H9 (cell line): ENCODE results near the gene IL11RA. TPM values are rescaled to one million over a fixed set of nuclear protein-coding genes. Genes with fewer than 3 reads are reported as not detected.
A peak's percentile ranks its signal among the peaks of the same experiment; 100 is the strongest.

Experiments
- DNase-seq: peaks from one replicate; pipeline ENCODE4 v3.0.0-alpha.2; 2017
- H2AFZ ChIP-seq: one replicate; pipeline ENCODE4 v1.6.1; 2013; ENCODE audit warnings: mild to moderate bottlenecking, low read length, control low read depth, moderate library complexity
- H2AK5ac ChIP-seq: 2 replicates; pipeline ENCODE4 v1.6.1; 2013; ENCODE audit warnings: low read length, control low read depth, mixed read lengths; ENCODE audit not compliant: insufficient read length
- H2BK120ac ChIP-seq: one replicate; pipeline ENCODE4 v1.6.1; 2013; ENCODE audit warnings: low read depth, mild to moderate bottlenecking, low read length, control low read depth, inconsistent platforms; ENCODE audit not compliant: poor library complexity, severe bottlenecking
- H2BK12ac ChIP-seq: 2 replicates; pipeline ENCODE4 v1.6.1; 2013; ENCODE audit warnings: low read length, control low read depth, mixed read lengths, low read depth; ENCODE audit not compliant: insufficient read length
- H2BK15ac ChIP-seq: 2 replicates; pipeline ENCODE4 v1.6.1; 2013; ENCODE audit warnings: low read depth, low read length, control low read depth
- H2BK20ac ChIP-seq: one replicate; pipeline ENCODE4 v1.6.1; 2013; ENCODE audit warnings: low read depth, mild to moderate bottlenecking, low read length, control low read depth, inconsistent platforms; ENCODE audit not compliant: poor library complexity, severe bottlenecking
- H2BK5ac ChIP-seq: 2 replicates; pipeline ENCODE4 v1.6.1; 2013; ENCODE audit warnings: low read length, control low read depth, mixed read lengths; ENCODE audit not compliant: insufficient read length
- H3K14ac ChIP-seq: 2 replicates; pipeline ENCODE4 v1.6.1; 2013; ENCODE audit warnings: low read length, control low read depth; ENCODE audit not compliant: insufficient read depth
- H3K18ac ChIP-seq: 2 replicates; pipeline ENCODE4 v1.6.1; 2013; ENCODE audit warnings: low read depth, mild to moderate bottlenecking, mixed read lengths, low read length, control low read depth; ENCODE audit not compliant: insufficient read length
- H3K23ac ChIP-seq: 2 replicates; pipeline ENCODE4 v1.6.1; 2013; ENCODE audit warnings: low read length, control low read depth, mixed read lengths, low read depth; ENCODE audit not compliant: insufficient read length
- H3K23me2 ChIP-seq: 2 replicates; pipeline ENCODE4 v1.6.1; 2013; ENCODE audit warnings: low read depth, mild to moderate bottlenecking, mixed read lengths, low read length, control low read depth; ENCODE audit not compliant: insufficient read length, poor library complexity, severe bottlenecking
- H3K27ac ChIP-seq: 2 replicates; pipeline ENCODE4 v1.5.1; 2013; ENCODE audit warnings: low read length, control low read depth, mixed read lengths, low read depth; ENCODE audit not compliant: insufficient read length
- H3K27me3 ChIP-seq: 2 replicates; pipeline ENCODE4 v1.6.1; 2013; ENCODE audit warnings: low read length, control low read depth, inconsistent platforms; ENCODE audit not compliant: insufficient read depth
- H3K4ac ChIP-seq: 2 replicates; pipeline ENCODE4 v1.6.1; 2013; ENCODE audit warnings: low read depth, mild to moderate bottlenecking, control low read depth, inconsistent platforms, low read length, moderate library complexity
- H3K4me1 ChIP-seq: 2 replicates; pipeline ENCODE4 v1.6.1; 2013; ENCODE audit warnings: low read length, control low read depth, inconsistent platforms; ENCODE audit not compliant: insufficient read depth
- H3K4me2 ChIP-seq: 2 replicates; pipeline ENCODE4 v1.6.1; 2013; ENCODE audit warnings: low read length, control low read depth, mixed read lengths; ENCODE audit not compliant: insufficient read length, insufficient read depth
- H3K56ac ChIP-seq: 2 replicates; pipeline ENCODE4 v1.6.1; 2013; ENCODE audit warnings: low read depth, mild to moderate bottlenecking, mixed read lengths, low read length, control low read depth; ENCODE audit not compliant: insufficient read length
- H3K79me1 ChIP-seq: 2 replicates; pipeline ENCODE4 v1.6.1; 2013; ENCODE audit warnings: low read depth, mild to moderate bottlenecking, moderate library complexity, low read length, control low read depth, inconsistent platforms; ENCODE audit not compliant: insufficient read depth, poor library complexity, severe bottlenecking
- H3K79me2 ChIP-seq: 2 replicates; pipeline ENCODE4 v1.6.1; 2013; ENCODE audit warnings: low read length, control low read depth, inconsistent platforms; ENCODE audit not compliant: insufficient read depth
- H3K9ac ChIP-seq: 2 replicates; pipeline ENCODE4 v1.6.1; 2013; ENCODE audit warnings: low read length, control low read depth, mixed read lengths; ENCODE audit not compliant: insufficient read length; ENCODE audit errors: extremely low read depth
- H3K9me3 ChIP-seq: one replicate; pipeline ENCODE4 v1.6.1; 2013; ENCODE audit warnings: low read depth, low read length, inconsistent platforms; ENCODE audit not compliant: control insufficient read depth
- H3T11ph ChIP-seq: one replicate; pipeline ENCODE4 v1.6.1; 2013; ENCODE audit warnings: mild to moderate bottlenecking, low read length, control low read depth, inconsistent platforms
- H4K20me1 ChIP-seq: one replicate; pipeline ENCODE4 v1.6.1; 2013; ENCODE audit not compliant: control insufficient read depth, insufficient read length, insufficient read depth
- H4K5ac ChIP-seq: 2 replicates; pipeline ENCODE4 v1.6.1; 2013; ENCODE audit warnings: low read depth, mild to moderate bottlenecking, mixed read lengths, low read length, control low read depth; ENCODE audit not compliant: insufficient read length
- H4K8ac ChIP-seq: replicated peaks from 2 replicates; pipeline ENCODE4 v1.6.1; 2013; ENCODE audit warnings: low read length, control low read depth, mixed read lengths, low read depth; ENCODE audit not compliant: insufficient read length
- H4K91ac ChIP-seq: 2 replicates; pipeline ENCODE4 v1.6.1; 2013; ENCODE audit warnings: low read depth, mild to moderate bottlenecking, moderate library complexity, mixed read lengths, low read length, control low read depth; ENCODE audit not compliant: insufficient read length
- H3K27ac Mint-ChIP-seq, 3 experiments: 2 replicates in 2 of 3; 3 replicates in 1 of 3; pipeline ENCODE4 v1.8.0; 2020 to 2021; ENCODE audit warnings: mixed read lengths in 3 of 3, mild to moderate bottlenecking in 1 of 3, moderate library complexity in 1 of 3
- H3K27me3 Mint-ChIP-seq: 2 replicates; pipeline ENCODE4 v1.8.0; 2021; ENCODE audit warnings: low read depth, mild to moderate bottlenecking, moderate library complexity, mixed read lengths
- H3K36me3 Mint-ChIP-seq, 3 experiments: 2 replicates in 2 of 3; 3 replicates in 1 of 3; pipeline ENCODE4 v1.8.0; 2020 to 2021; ENCODE audit warnings: low read depth in 3 of 3, mixed read lengths in 3 of 3; ENCODE audit not compliant: insufficient read depth in 1 of 3
- H3K4me1 Mint-ChIP-seq, 2 experiments: 2 replicates each; pipeline ENCODE4 v1.8.0; 2020; ENCODE audit warnings: mixed read lengths in 2 of 2
- H3K4me3 Mint-ChIP-seq, 2 experiments: 2 replicates in 1 of 2; 3 replicates in 1 of 2; pipeline ENCODE4 v1.8.0; 2020 to 2021; ENCODE audit warnings: mild to moderate bottlenecking in 2 of 2, mixed read lengths in 2 of 2, moderate library complexity in 1 of 2
- H3K9me3 Mint-ChIP-seq, 2 experiments: 2 replicates in 1 of 2; 3 replicates in 1 of 2; pipeline ENCODE4 v1.8.0; 2020; ENCODE audit warnings: mild to moderate bottlenecking in 2 of 2, mixed read lengths in 2 of 2, moderate library complexity in 1 of 2
- CTCF ChIP-seq: fragments of 200-600 bp; sonication (generic); conservative IDR thresholded peaks from 3 replicates; pipeline ENCODE4 v1.8.0; 2021; ENCODE audit warnings: antibody characterized with exemption, mild to moderate bottlenecking
- WGBS: extraction: QIAGEN DNeasy Blood & Tissue Kit; methylation state at CpG from one replicate; pipeline ENCODE4 v1.1.7; 2013; ENCODE audit warnings: missing lambda C conversion rate, low lambda C conversion rate, mixed read lengths; ENCODE audit not compliant: insufficient read length; ENCODE audit errors: extremely low coverage; 5-methylcytosine and 5-hydroxymethylcytosine counted together
- total RNA-seq: library from RNA; stranded (reverse); gene quantifications from 2 replicates; pipeline ENCODE4 v1.2.1, GENCODE V29; 2021

The IL11RA gene
- total RNA-seq, 1 experiment from 2014 or later: 8.7 TPM

- Histone ChIP-seq H4K8ac (no peak overlapping the region), H2AK5ac (no peak overlapping the region), H2BK20ac (no peak overlapping the region), H3K4me1 (peaks cover 8% of the 10 kb centered on the region; the same call in 1 of the 2 replicates), H3K4me2 (no peak overlapping the region), H2BK5ac (no peak overlapping the region), H2BK120ac (no peak overlapping the region), H3K27me3 (no peaks in the 10 kb centered on the region), H3K4ac (no peak overlapping the region), H2BK12ac (no peak overlapping the region), H3T11ph (no peak overlapping the region), H3K14ac (no peak overlapping the region), H3K9me3 (no peaks in the 10 kb centered on the region), H4K5ac (no peak overlapping the region), H2AFZ (no peak overlapping the region), H3K18ac (no peak overlapping the region), H3K56ac (no peak overlapping the region), H4K91ac (no peak overlapping the region), H3K79me1 (no peaks in the 10 kb centered on the region), H3K79me2 (no peaks in the 10 kb centered on the region), H3K23ac (no peak overlapping the region), H4K20me1 (no peaks in the 10 kb centered on the region), H3K27ac (no peak overlapping the region), H2BK15ac (no peak overlapping the region), H3K9ac (no peak overlapping the region), H3K23me2 (no peaks in the 10 kb centered on the region)
- no peaks in the 10 kb centered on the region; a peak in 1 of 7 replicates for H3K36me3 Mint-ChIP-seq
- peaks cover 13 to 17% of the 10 kb centered on the region in 2 experiments for H3K4me1 Mint-ChIP-seq
- no CpG with 5 or more reads among the region's 4 CpGs for WGBS
- DNase-seq: no peak
- H3K27me3 Mint-ChIP-seq: no peaks in the 10 kb centered on the region; the same call in none of the 2 replicates
- no peaks in the 10 kb centered on the region for H3K9me3 Mint-ChIP-seq
- TF ChIP-seq CTCF: no peak
- peak overlapping the region in 1 of 3 experiments; percentile 9; a peak in 1 of 7 replicates for H3K27ac Mint-ChIP-seq
- H3K4me3 Mint-ChIP-seq: no peak overlapping the region
These were observed 32.8 kb downstream of the IL11RA start for GRCh38 chr9:34684816-34685215.
